IPS-11a (cell line): Measurements from ENCODE around the gene PLEKHG4B.

Source experiments
- H3K4me3 ChIP-seq: one replicate; pipeline ENCODE4 v1.5.1; 2013; ENCODE audit warnings: low read depth, low read length, control low read depth

Gene PLEKHG4B

GRCh38 chr5:167982-168660 lies 76.2 kb downstream of the PLEKHG4B start:
- no peak overlapping the region for H3K4me3 ChIP-seq

DNA sequence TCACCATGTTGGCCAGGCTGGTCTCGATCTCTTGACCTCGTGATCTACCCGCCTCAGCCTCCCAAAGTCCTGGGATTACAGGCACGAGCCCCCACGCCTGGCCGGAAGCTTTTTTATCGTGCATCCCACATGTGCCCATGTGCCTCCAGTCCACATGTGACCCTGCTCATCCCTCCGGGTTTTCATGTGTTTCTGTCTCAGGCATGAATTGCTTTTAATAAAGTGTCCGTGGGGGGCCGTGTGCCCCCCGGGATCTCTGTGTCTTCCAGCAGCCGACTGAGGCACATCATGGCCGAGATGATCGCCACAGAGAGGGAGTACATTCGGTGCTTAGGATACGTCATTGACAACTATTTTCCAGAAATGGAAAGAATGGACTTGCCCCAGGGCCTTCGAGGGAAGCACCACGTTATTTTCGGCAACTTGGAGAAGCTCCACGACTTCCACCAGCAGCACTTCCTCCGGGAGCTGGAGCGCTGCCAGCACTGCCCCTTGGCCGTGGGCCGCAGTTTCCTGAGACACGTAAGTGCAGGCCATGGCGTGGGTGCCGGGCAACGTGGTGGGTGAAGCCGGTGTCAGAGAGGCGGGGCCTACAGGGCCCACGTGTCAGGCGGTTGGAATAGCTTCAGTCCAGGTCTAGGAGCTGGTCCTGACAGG lies 77.2 kb downstream of the PLEKHG4B start:
- no peak overlapping the region for H3K4me3 ChIP-seq

DNA sequence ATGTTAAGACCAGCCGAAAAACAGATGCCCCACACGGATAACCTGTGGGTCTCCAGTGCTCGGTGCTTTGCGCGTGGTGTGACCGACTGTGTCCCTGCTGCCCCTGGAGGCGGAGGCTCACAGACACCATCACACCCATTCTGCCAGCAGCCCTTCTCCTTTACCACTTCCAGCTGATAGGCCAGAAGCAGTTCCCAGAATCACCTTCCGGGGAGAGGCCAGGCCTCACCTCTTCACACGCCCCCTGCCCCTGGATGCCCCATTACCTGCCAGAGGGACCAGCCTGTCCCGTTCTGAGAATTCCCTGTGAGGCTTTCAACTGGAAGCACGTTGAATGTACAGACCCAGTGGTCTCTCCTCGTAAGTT lies 77.7 kb downstream of the PLEKHG4B start:
- H3K4me3 ChIP-seq = no peak overlapping the region

DNA sequence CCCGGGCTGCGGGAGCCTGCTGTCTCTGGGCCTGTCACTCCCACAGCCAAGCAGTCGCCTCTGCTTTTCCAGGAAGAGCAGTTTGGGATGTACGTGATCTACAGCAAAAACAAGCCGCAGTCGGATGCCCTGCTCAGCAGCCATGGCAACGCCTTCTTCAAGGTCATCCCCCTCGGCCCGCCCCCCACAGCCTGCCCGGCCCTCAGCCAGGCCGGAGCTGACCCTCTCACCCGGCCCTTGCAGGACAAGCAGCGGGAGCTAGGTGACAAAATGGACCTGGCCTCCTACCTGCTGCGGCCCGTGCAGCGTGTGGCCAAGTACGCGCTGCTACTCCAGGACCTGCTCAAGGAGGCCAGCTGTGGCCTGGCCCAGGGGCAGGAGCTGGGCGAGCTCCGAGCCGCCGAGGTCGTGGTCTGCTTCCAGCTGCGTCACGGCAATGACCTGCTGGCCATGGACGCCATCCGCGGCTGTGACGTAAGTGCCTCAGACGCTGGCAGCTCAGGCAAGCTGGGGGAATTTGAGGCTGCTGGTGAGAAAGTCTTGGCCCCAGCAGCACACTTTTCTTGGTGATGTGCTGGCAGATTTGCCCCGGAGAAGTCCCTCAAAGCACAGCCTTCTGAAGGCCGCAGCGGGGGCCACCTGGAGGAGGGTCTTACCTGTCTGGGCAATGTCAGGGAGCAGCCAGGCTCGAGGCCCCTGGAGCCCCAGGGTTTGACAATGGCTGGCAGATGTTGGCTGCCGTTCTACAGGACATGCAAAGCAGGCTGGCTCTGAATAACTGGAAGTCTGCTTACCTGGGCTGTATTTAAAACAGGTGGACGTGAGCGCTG lies 79.2 kb downstream of the PLEKHG4B start:
- H3K4me3 ChIP-seq = no peak overlapping the region

- H3K4me3 ChIP-seq = no peak overlapping the region
These were observed 79.9 kb downstream of the PLEKHG4B start for GRCh38 chr5:171801-172331.

DNA sequence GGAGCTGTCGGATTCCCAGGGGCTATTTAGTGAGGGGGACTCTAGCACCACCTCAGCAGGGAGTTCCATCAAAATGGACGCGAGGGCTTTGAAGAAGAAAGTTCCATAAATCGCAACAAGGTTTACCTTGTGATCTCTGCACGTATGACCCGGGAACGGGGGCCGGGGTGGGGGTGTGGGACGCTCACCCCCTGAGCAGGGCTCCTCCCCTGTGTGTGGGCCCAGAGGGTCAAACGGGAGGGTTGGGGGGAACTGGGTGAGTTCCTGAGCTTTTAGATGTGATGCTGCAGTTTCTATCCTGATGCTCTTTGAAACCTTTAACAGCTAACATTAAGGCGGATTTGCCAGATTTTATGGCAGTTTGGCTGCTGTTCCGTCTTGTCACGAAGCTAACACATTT lies 80.5 kb downstream of the PLEKHG4B start:
- H3K4me3 ChIP-seq = no peak overlapping the region

DNA sequence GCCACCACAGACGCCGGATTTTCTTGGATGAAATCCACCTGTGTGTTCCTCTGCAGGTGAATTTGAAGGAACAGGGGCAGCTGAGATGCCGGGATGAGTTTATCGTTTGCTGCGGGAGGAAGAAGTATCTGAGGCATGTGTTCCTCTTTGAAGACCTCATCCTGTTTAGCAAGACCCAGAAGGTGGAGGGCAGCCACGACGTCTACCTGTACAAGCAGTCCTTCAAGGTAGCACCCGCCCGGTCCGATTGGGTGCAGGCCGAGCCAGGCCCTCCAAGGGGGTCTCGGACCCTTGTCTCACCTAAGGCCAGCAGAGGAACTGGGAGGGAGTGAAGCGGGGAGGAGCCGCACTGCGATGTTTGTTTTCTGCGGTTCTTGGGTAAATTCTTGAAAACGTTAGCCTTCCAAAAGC lies 80.9 kb downstream of the PLEKHG4B start:
- H3K4me3 ChIP-seq = no peak overlapping the region

GRCh38 chr5:173392-174290 lies 81.7 kb downstream of the PLEKHG4B start:
- H3K4me3 ChIP-seq = no peak overlapping the region

DNA sequence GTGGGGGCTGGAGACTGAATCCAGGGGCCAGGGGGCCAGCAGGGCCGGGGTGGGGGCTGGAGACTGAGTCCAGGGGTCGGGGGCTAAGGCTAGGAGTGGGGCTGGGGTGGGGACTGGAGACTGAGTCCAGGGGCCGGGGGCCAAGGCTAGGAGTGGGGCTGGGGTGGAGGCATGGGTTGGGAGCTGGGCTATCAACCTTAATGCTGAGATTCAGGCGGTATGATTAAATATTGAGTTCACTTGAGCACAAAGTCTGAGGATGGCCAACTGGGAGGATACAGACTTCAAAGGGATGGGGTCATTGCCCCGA lies 82.3 kb downstream of the PLEKHG4B start:
- H3K4me3 ChIP-seq = no peak overlapping the region

GRCh38 chr5:174876-175465 lies 83.0 kb downstream of the PLEKHG4B start:
- H3K4me3 ChIP-seq = no peak overlapping the region

- no peak overlapping the region for H3K4me3 ChIP-seq
These were observed 84.4 kb downstream of the PLEKHG4B start for GRCh38 chr5:176296-176823.

DNA sequence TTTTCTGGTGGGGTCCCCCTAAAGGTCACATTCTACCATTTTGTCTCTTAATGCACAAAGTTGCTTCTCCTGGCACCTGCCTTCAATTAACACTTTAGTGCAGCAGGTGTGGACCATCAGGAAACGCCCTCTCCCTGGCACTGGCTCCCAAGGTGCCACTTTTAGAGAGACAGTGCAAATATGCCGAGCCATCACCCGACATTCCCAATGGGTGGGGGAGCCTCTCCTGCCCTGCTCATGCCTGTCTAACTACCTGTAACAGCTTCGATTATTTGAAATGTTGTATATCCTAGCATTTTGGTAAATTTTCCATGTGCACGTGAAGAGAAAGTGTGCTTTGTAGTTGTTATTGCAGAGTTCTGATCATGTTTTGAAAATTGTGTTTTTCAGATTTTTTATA lies 86.1 kb downstream of the PLEKHG4B start:
- H3K4me3 ChIP-seq = no peak overlapping the region

- H3K4me3 ChIP-seq = no peak overlapping the region
These were observed 87.4 kb downstream of the PLEKHG4B start for GRCh38 chr5:179401-179800.

GRCh38 chr5:180286-180918 lies 88.4 kb downstream of the PLEKHG4B start:
- no peak overlapping the region for H3K4me3 ChIP-seq

DNA sequence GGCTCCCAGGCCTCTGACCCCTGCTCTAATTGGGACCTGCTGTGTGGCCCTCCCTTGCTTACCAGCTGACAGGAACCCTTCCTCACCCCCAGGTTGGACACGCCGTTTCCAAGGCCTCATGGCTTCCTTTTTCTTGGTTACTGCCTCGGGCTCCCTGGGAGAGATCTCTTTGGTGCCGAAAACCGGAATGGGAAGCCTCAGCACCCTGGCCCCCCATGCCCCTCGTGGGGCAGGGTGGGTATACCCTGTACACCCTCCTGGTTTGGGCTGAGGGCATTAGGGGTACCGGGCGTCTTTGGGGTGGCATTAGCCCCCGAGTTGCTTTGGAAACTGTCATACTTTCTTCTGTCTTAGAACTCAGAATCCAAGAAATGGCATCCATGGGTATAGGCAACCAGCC lies 89.2 kb downstream of the PLEKHG4B start:
- H3K4me3 ChIP-seq = no peak overlapping the region

- H3K4me3 ChIP-seq = no peak overlapping the region
These were observed 89.6 kb downstream of the PLEKHG4B start for GRCh38 chr5:181566-181965.

- no peak overlapping the region for H3K4me3 ChIP-seq
These were observed 90.2 kb downstream of the PLEKHG4B start for GRCh38 chr5:182126-182525.

- H3K4me3 ChIP-seq = no peak overlapping the region
These were observed 92.5 kb downstream of the PLEKHG4B start for GRCh38 chr5:184471-184870.

GRCh38 chr5:185095-186070 lies 93.4 kb downstream of the PLEKHG4B start:
- H3K4me3 ChIP-seq = no peak overlapping the region
